A673 (cell line): ENCODE data around the gene TPK1.

Experiments
- EZH2 ChIP-seq: fragments of 200-600 bp; sonication (generic); IDR thresholded peaks from 2 replicates; pipeline ENCODE4 v1.6.1; 2017; ENCODE audit warnings: borderline replicate concordance, low read depth, mild to moderate bottlenecking, mixed read lengths, antibody characterized with exemption, low read length; ENCODE audit not compliant: poor library complexity, severe bottlenecking
- TF ChIP-seq, protein P1 (sequence below): fragments of 300-800, 200-600 bp; sonication (generic); conservative IDR thresholded peaks from 2 replicates; pipeline ENCODE4 v1.5.1; 2017; ENCODE audit warnings: low read depth, mild to moderate bottlenecking, antibody characterized with exemption, low read length, moderate library complexity, mixed read lengths

- TF ChIP-seq, protein P1, sequence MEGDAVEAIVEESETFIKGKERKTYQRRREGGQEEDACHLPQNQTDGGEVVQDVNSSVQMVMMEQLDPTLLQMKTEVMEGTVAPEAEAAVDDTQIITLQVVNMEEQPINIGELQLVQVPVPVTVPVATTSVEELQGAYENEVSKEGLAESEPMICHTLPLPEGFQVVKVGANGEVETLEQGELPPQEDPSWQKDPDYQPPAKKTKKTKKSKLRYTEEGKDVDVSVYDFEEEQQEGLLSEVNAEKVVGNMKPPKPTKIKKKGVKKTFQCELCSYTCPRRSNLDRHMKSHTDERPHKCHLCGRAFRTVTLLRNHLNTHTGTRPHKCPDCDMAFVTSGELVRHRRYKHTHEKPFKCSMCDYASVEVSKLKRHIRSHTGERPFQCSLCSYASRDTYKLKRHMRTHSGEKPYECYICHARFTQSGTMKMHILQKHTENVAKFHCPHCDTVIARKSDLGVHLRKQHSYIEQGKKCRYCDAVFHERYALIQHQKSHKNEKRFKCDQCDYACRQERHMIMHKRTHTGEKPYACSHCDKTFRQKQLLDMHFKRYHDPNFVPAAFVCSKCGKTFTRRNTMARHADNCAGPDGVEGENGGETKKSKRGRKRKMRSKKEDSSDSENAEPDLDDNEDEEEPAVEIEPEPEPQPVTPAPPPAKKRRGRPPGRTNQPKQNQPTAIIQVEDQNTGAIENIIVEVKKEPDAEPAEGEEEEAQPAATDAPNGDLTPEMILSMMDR = no peak
- TF ChIP-seq EZH2 = no peak
These were observed 50.3 kb downstream of the TPK1 start for GRCh38 chr7:144785521-144785920.
